GM23338 (cell line): Measurements from ENCODE around the gene MRC2. TPM values are rescaled to one million over a fixed set of nuclear protein-coding genes. Genes with fewer than 3 reads are reported as not detected.

Source experiments
- ATAC-seq: fragments of 200-7000 bp; cut with Tn5 transposase; 3 replicates; pipeline ENCODE4 v1.9.1; 2020
- DNase-seq: peaks from one replicate; pipeline ENCODE4 v3.0.0-alpha.2; 2015; ENCODE audit warnings: low spot score
- H2AFZ ChIP-seq: fragments of 200-600 bp; sonication (generic); 2 replicates; pipeline ENCODE4 v1.8.0; 2016; ENCODE audit warnings: antibody characterized with exemption, mild to moderate bottlenecking, moderate library complexity
- H3F3A ChIP-seq: fragments of 200-600 bp; sonication (generic); replicated peaks from 2 replicates; pipeline ENCODE4 v1.8.0; 2017; ENCODE audit warnings: antibody characterized with exemption, mixed run types, low read depth
- H3K27ac ChIP-seq: fragments of 200-600 bp; sonication (generic); 2 replicates; pipeline ENCODE4 v1.6.1; 2016; ENCODE audit warnings: low read depth
- H3K27me3 ChIP-seq: fragments of 200-600 bp; sonication (generic); 2 replicates; pipeline ENCODE4 v1.8.0; 2016; ENCODE audit warnings: mild to moderate bottlenecking, mixed run types, moderate library complexity; ENCODE audit not compliant: insufficient read depth
- H3K36me3 ChIP-seq: fragments of 200-600 bp; sonication (generic); 2 replicates; pipeline ENCODE4 v1.8.0; 2016; ENCODE audit warnings: mild to moderate bottlenecking; ENCODE audit not compliant: insufficient read depth
- H3K4me1 ChIP-seq: fragments of 200-600 bp; sonication (generic); 2 replicates; pipeline ENCODE4 v1.8.0; 2016; ENCODE audit warnings: mild to moderate bottlenecking, moderate library complexity; ENCODE audit not compliant: insufficient read depth
- H3K4me2 ChIP-seq: fragments of 200-600 bp; sonication (generic); 2 replicates; pipeline ENCODE4 v1.7.1; 2017; ENCODE audit warnings: mixed run types
- H3K4me3 ChIP-seq: fragments of 200-600 bp; sonication (generic); 2 replicates; pipeline ENCODE4 v1.6.1; 2016; ENCODE audit warnings: mixed run types
- H3K79me2 ChIP-seq: fragments of 200-600 bp; sonication (generic); replicated peaks from 2 replicates; pipeline ENCODE4 v1.8.0; 2017; ENCODE audit warnings: mild to moderate bottlenecking; ENCODE audit not compliant: insufficient read depth
- H3K9me2 ChIP-seq: fragments of 200-600 bp; sonication (generic); 2 replicates; pipeline ENCODE4 v1.8.0; 2017; ENCODE audit not compliant: insufficient read depth
- H4K20me1 ChIP-seq: fragments of 200-600 bp; sonication (generic); replicated peaks from 2 replicates; pipeline ENCODE4 v1.8.0; 2017; ENCODE audit warnings: mild to moderate bottlenecking; ENCODE audit not compliant: insufficient read depth
- H3K27ac Mint-ChIP-seq: 2 replicates; pipeline ENCODE4 v1.8.0; 2020; ENCODE audit warnings: inconsistent platforms, mild to moderate bottlenecking, moderate library complexity, mixed read lengths
- H3K27me3 Mint-ChIP-seq: 3 replicates; pipeline ENCODE4 v1.8.0; 2022; ENCODE audit warnings: low read depth, mild to moderate bottlenecking, moderate library complexity, mixed read lengths, inconsistent platforms; ENCODE audit not compliant: insufficient read depth, poor library complexity
- H3K36me3 Mint-ChIP-seq: 3 replicates; pipeline ENCODE4 v1.8.0; 2021; ENCODE audit warnings: low read depth, mild to moderate bottlenecking, inconsistent platforms, moderate library complexity, mixed read lengths
- H3K4me1 Mint-ChIP-seq: 3 replicates; pipeline ENCODE4 v1.8.0; 2020; ENCODE audit warnings: mild to moderate bottlenecking, inconsistent platforms, mixed read lengths
- H3K4me3 Mint-ChIP-seq: 3 replicates; pipeline ENCODE4 v1.8.0; 2021; ENCODE audit warnings: moderate library complexity, mild to moderate bottlenecking, inconsistent platforms, mixed read lengths
- H3K9me3 Mint-ChIP-seq: 3 replicates; pipeline ENCODE4 v1.8.0; 2020; ENCODE audit warnings: moderate library complexity, mild to moderate bottlenecking, inconsistent platforms, mixed read lengths
- CREB1 ChIP-seq: fragments of 250-450 bp; sonication (Bioruptor Pico); IDR thresholded peaks from 2 replicates; pipeline ENCODE4 v1.5.0; 2020; ENCODE audit warnings: low read depth, mild to moderate bottlenecking, moderate library complexity
- CTCF ChIP-seq, 2 experiments: fragments of 200-600 bp in 1 of 2; sonication (generic) in 1 of 2; conservative IDR thresholded peaks; 2 replicates each; pipeline versions ENCODE4 v1.5.1 to v1.6.1; 2016 to 2017; ENCODE audit warnings: antibody characterized with exemption in 2 of 2, low read depth in 2 of 2, mild to moderate bottlenecking in 2 of 2, moderate library complexity in 1 of 2
- ETS1 ChIP-seq: IDR thresholded peaks from 2 replicates; pipeline ENCODE4 v1.6.1; 2016; ENCODE audit warnings: antibody characterized with exemption
- EZH2 ChIP-seq: fragments of 200-600 bp; sonication (generic); IDR thresholded peaks from one replicate; pipeline ENCODE4 v1.8.0; 2017; ENCODE audit warnings: antibody characterized with exemption, mild to moderate bottlenecking, low read depth; ENCODE audit not compliant: unreplicated experiment
- EZH2phosphoT487 ChIP-seq: fragments of 200-600 bp; sonication (generic); IDR thresholded peaks from one replicate; pipeline ENCODE4 v1.8.1; 2018; ENCODE audit warnings: antibody characterized with exemption; ENCODE audit not compliant: unreplicated experiment
- JUNB ChIP-seq: IDR thresholded peaks from one replicate; pipeline ENCODE4 v1.6.1; 2016; ENCODE audit warnings: antibody characterized with exemption; ENCODE audit not compliant: unreplicated experiment
- NANOG ChIP-seq: IDR thresholded peaks from 2 replicates; pipeline ENCODE4 v1.6.1; 2016; ENCODE audit warnings: antibody characterized with exemption, borderline replicate concordance
- STAT1 ChIP-seq: IDR thresholded peaks from one replicate; pipeline ENCODE4 v1.6.1; 2016; ENCODE audit warnings: antibody characterized with exemption; ENCODE audit not compliant: unreplicated experiment
- ZNF114 ChIP-seq: fragments of 250-450 bp; sonication (Bioruptor Pico); IDR thresholded peaks from 2 replicates; pipeline ENCODE4 v1.5.0; 2020; ENCODE audit warnings: mild to moderate bottlenecking, moderate library complexity
- ZNF331 ChIP-seq: fragments of 250-450 bp; sonication (Bioruptor Pico); IDR thresholded peaks from 2 replicates; pipeline ENCODE4 v1.5.0; 2020; ENCODE audit warnings: low read depth, mild to moderate bottlenecking, moderate library complexity
- ZNF462 ChIP-seq: fragments of 250-450 bp; sonication (Bioruptor Pico); IDR thresholded peaks from 2 replicates; pipeline ENCODE4 v1.5.0; 2020; ENCODE audit warnings: mild to moderate bottlenecking, moderate library complexity
- polyA plus RNA-seq: library from polyadenylated mRNA; unstranded; fragments of >200 nt; fragmentation: Nextera tagmentation; extraction: Ambion mirVana; gene quantifications from 2 replicates; pipeline ENCODE4 v1.2.1, GENCODE V29; 2016
- total RNA-seq: library from RNA; depleted of rRNA; stranded (reverse); fragments of >200 nt; shearing (Covaris generic); gene quantifications from 2 replicates; pipeline ENCODE4 v1.2.3, GENCODE V29; 2014

MRC2 gene
- total and polyA plus RNA-seq, 2 experiments from 2014 or later, result 8.0 to 38.6 TPM

DNA sequence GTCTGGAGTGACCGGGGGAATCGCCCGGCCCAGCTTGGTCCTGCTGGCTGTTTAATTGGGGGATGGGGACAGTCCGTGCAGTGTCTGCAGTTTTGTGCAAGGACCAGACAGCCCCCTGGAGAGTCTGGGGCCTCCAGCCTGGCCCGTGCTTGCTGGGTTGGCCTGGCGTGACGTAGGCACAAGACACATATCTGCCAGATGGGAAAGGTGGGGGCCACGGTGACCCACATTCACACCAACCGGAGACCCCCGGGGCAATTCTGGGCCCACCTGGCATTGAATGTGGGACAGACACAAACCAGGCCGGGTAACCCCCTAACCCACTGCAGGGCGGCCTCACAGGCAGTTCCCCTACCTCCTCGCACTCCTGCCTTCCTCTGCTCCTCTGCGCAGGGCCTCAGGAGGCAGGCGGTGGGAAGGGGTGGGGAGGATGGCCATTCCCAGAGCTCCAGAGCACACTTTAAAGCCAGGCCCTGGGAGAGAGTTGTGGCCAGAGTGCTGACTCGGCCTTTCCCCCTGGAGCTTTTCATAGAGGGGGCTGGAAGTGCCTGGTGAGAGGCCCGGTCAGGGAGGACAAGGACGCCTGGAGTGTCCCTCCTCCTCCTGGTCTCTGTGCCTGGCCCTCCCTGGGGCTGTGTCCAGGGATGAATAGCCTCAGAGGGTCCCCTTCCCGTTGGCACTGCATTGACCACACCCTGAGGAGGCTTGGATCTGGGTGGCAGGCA lies 1.5 kb downstream of the MRC2 start (continued):
- TF ChIP-seq ETS1 (no peak), STAT1 (no peak), ZNF331 (CRISPR knock-in tag) (no peak), CREB1 (CRISPR knock-in tag) (no peak)

- no peaks in the 10 kb centered on the region for H3K9me2 ChIP-seq
- TF ChIP-seq EZH2phosphoT487, result no peak
- TF ChIP-seq EZH2, result no peak
- no peak for TF ChIP-seq ZNF114
- no peak for TF ChIP-seq STAT1
- TF ChIP-seq NANOG, result no peak
- TF ChIP-seq ZNF331 (CRISPR knock-in tag), result no peak
- no peak for TF ChIP-seq CTCF (conservative IDR thresholded peaks at IDR 0.05; ENCODE audit: low read depth in 2 of 2)
- TF ChIP-seq ZNF462 (CRISPR knock-in tag), result no peak
- no peak for TF ChIP-seq JUNB
Observed at GRCh38 chr17:62629556-62630364, 2.3 kb downstream of the MRC2 start.

More at GRCh38 chr17:62629556-62630364, 2.3 kb downstream of the MRC2 start:
- Histone ChIP-seq H3K79me2 (peaks cover 63% of the 10 kb centered on the region), H2AFZ (no peak overlapping the region), H3K27me3 (no peaks in the 10 kb centered on the region), H3F3A (no peaks in the 10 kb centered on the region), H3K36me3 (no peaks in the 10 kb centered on the region), H4K20me1 (no peaks in the 10 kb centered on the region), H3K27ac (no peak overlapping the region), H3K4me1 (peaks cover 38% of the 10 kb centered on the region), H3K4me3 (peak overlapping the region; percentile 92; the same call in 1 of the 2 replicates), H3K4me2 (peak overlapping the region; percentile 100)
- Mint-ChIP-seq H3K27me3 (peaks cover 19% of the 10 kb centered on the region), H3K4me1 (peaks cover 51% of the 10 kb centered on the region), H3K36me3 (no peaks in the 10 kb centered on the region), H3K4me3 (peak overlapping the region; percentile 43; the same call in 2 of the 3 replicates), H3K27ac (no peak overlapping the region), H3K9me3 (no peaks in the 10 kb centered on the region; the same call in 2 of the 3 replicates)
- DNase-seq (peak; percentile 56), ATAC-seq (peak; percentile 4)
